ENCODE data around the gene MRFAP1L1.

DNA sequence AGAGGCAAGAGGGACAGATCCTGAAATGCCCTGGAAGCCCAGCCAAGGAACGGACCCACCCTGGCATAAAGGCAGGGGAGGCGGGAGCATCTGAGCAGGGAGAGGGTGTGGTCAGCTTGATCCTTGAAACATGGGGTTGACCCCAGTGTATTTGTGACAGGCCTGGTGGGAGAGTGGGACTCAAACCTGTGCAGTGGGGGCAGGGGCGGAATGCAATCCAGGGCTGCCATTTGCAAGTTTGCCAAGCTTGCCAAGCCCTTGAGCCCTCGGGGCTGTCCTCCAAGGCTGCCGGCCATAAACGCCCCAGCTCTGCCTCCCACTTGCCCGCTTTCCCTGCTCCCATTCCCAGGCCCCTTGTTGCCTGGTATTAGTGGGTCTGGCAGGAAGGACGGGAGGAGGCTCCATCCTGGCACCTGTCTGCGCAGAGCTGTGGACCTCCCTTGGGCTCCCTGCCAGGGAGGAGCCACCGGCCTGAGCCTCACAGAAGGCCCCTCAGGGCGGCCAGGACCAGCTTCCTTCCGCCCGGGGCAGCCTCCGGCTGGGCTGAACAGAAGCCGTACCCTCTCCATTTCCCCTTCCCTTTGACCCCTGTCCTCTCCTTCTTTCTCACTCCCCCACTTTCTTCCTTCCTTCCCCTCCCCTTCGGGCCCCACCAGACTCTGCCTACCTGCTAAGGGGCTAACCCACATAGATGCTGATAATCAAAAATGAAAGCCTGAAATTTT, 15.3 kb downstream of the MRFAP1L1 start:
- TF ChIP-seq, protein P1, sequence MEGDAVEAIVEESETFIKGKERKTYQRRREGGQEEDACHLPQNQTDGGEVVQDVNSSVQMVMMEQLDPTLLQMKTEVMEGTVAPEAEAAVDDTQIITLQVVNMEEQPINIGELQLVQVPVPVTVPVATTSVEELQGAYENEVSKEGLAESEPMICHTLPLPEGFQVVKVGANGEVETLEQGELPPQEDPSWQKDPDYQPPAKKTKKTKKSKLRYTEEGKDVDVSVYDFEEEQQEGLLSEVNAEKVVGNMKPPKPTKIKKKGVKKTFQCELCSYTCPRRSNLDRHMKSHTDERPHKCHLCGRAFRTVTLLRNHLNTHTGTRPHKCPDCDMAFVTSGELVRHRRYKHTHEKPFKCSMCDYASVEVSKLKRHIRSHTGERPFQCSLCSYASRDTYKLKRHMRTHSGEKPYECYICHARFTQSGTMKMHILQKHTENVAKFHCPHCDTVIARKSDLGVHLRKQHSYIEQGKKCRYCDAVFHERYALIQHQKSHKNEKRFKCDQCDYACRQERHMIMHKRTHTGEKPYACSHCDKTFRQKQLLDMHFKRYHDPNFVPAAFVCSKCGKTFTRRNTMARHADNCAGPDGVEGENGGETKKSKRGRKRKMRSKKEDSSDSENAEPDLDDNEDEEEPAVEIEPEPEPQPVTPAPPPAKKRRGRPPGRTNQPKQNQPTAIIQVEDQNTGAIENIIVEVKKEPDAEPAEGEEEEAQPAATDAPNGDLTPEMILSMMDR (IDR thresholded peaks at IDR 0.05; ENCODE audit: poor library complexity, severe bottlenecking) = no peak
- TF ChIP-seq, protein P2, sequence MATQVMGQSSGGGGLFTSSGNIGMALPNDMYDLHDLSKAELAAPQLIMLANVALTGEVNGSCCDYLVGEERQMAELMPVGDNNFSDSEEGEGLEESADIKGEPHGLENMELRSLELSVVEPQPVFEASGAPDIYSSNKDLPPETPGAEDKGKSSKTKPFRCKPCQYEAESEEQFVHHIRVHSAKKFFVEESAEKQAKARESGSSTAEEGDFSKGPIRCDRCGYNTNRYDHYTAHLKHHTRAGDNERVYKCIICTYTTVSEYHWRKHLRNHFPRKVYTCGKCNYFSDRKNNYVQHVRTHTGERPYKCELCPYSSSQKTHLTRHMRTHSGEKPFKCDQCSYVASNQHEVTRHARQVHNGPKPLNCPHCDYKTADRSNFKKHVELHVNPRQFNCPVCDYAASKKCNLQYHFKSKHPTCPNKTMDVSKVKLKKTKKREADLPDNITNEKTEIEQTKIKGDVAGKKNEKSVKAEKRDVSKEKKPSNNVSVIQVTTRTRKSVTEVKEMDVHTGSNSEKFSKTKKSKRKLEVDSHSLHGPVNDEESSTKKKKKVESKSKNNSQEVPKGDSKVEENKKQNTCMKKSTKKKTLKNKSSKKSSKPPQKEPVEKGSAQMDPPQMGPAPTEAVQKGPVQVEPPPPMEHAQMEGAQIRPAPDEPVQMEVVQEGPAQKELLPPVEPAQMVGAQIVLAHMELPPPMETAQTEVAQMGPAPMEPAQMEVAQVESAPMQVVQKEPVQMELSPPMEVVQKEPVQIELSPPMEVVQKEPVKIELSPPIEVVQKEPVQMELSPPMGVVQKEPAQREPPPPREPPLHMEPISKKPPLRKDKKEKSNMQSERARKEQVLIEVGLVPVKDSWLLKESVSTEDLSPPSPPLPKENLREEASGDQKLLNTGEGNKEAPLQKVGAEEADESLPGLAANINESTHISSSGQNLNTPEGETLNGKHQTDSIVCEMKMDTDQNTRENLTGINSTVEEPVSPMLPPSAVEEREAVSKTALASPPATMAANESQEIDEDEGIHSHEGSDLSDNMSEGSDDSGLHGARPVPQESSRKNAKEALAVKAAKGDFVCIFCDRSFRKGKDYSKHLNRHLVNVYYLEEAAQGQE (IDR thresholded peaks at IDR 0.05; ENCODE audit: borderline replicate concordance) = no peak
- TF ChIP-seq MXI1 (conservative IDR thresholded peaks at IDR 0.05; ENCODE audit: poor library complexity, severe bottlenecking) (no peak), RAD21 (conservative IDR thresholded peaks at IDR 0.05) (no peak), TAF1 (IDR thresholded peaks at IDR 0.05; ENCODE audit: low read depth) (no peak), EZH2 (IDR thresholded peaks at IDR 0.05; ENCODE audit: borderline replicate concordance, insufficient read depth, low read length, poor library complexity, severe bottlenecking) (no peak), SMC3 (conservative IDR thresholded peaks at IDR 0.05; ENCODE audit: poor library complexity) (no peak), POLR2AphosphoS5 (IDR thresholded peaks at IDR 0.05) (no peak), EP300 (conservative IDR thresholded peaks at IDR 0.05; ENCODE audit: poor library complexity, severe bottlenecking) (no peak)
